A673 (cell line): ENCODE data around the gene CNOT10. TPM values are rescaled to one million over a fixed set of nuclear protein-coding genes. Genes with fewer than 3 reads are reported as not detected.
A peak's percentile ranks its signal among the peaks of the same experiment; 100 is the strongest.

Experiments used
- BruUV-seq: library from RNA; stranded (reverse); fragments of 400-500 nt; replicated peaks from 2 replicates; lab custom pipeline; 2021; lab: Mats Ljungman, UMichigan
- CTCF ChIA-PET: fragments of 300-600 bp; sonication (Branson Sonifier 250); formaldehyde crosslinking; loops from one replicate; lab custom pipeline; 2022; ENCODE audit warnings: antibody characterized with exemption; lab: Charles Lee
- POLR2A ChIA-PET: fragments of 300-600 bp; sonication (Branson Sonifier 250); formaldehyde crosslinking; loops from one replicate; lab custom pipeline; 2022; ENCODE audit warnings: antibody characterized with exemption; ENCODE audit not compliant: low non-redundant PET; lab: Charles Lee
- DNase-seq: peaks from one replicate; pipeline ENCODE4 v3.0.0-alpha.2; 2015; ENCODE audit warnings: low spot score
- H3K27ac ChIP-seq: fragments of 200-600 bp; sonication (generic); 2 replicates; pipeline ENCODE4 v1.5.1; 2016; ENCODE audit warnings: mixed run types, low read depth, mild to moderate bottlenecking, mixed read lengths, antibody characterized with exemption, low read length; ENCODE audit not compliant: poor library complexity, severe bottlenecking
- H3K27me3 ChIP-seq: fragments of 200-600 bp; sonication (generic); replicated peaks from 2 replicates; pipeline ENCODE4 v1.6.1; 2017; ENCODE audit warnings: mixed run types, low read depth, mild to moderate bottlenecking, mixed read lengths, antibody characterized with exemption, low read length; ENCODE audit not compliant: insufficient read depth, poor library complexity
- H3K36me3 ChIP-seq: fragments of 200-600 bp; sonication (generic); 2 replicates; pipeline ENCODE4 v1.6.1; 2016; ENCODE audit warnings: mixed run types, mild to moderate bottlenecking, mixed read lengths, antibody characterized with exemption, low read length; ENCODE audit not compliant: insufficient read depth, poor library complexity, severe bottlenecking
- H3K4me1 ChIP-seq: fragments of 200-600 bp; sonication (generic); 2 replicates; pipeline ENCODE4 v1.6.1; 2017; ENCODE audit warnings: mixed run types, mild to moderate bottlenecking, mixed read lengths, antibody characterized with exemption, low read length; ENCODE audit not compliant: insufficient read depth, poor library complexity, severe bottlenecking
- H3K4me3 ChIP-seq: fragments of 200-600 bp; sonication (generic); 2 replicates; pipeline ENCODE4 v1.5.1; 2016; ENCODE audit warnings: low read depth, mixed run types, mild to moderate bottlenecking, mixed read lengths, low read length; ENCODE audit not compliant: poor library complexity, severe bottlenecking
- H3K9me3 ChIP-seq: fragments of 200-600 bp; sonication (generic); 2 replicates; pipeline ENCODE4 v1.6.1; 2016; ENCODE audit warnings: mixed run types, low read depth, mild to moderate bottlenecking, mixed read lengths, antibody characterized with exemption, low read length; ENCODE audit not compliant: poor library complexity, severe bottlenecking
- CTCF ChIP-seq: fragments of 300-800, 200-600 bp; sonication (generic); conservative IDR thresholded peaks from 2 replicates; pipeline ENCODE4 v1.5.1; 2017; ENCODE audit warnings: low read depth, mild to moderate bottlenecking, antibody characterized with exemption, low read length, moderate library complexity, mixed read lengths
- EZH2 ChIP-seq: fragments of 200-600 bp; sonication (generic); IDR thresholded peaks from 2 replicates; pipeline ENCODE4 v1.6.1; 2017; ENCODE audit warnings: borderline replicate concordance, low read depth, mild to moderate bottlenecking, mixed read lengths, antibody characterized with exemption, low read length; ENCODE audit not compliant: poor library complexity, severe bottlenecking
- intact Hi-C: fragments of 100-400 bp; cut with micrococcal nuclease; formaldehyde crosslinking; loops from one replicate; pipeline ENCODE4 v1.10.0; 2022; ENCODE audit not compliant: unreplicated experiment
- total RNA-seq: library from RNA; stranded (reverse); gene quantifications from 2 replicates; pipeline ENCODE4 v1.2.3, GENCODE V29; 2021

CNOT10 gene
- total RNA-seq, 1 experiment from 2014 or later: 47.8 TPM

- ChIA-PET POLR2A (no interaction called here), CTCF (no interaction called here)
- intact Hi-C loops: no loop called here
- TF ChIP-seq EZH2 (no peak), CTCF (no peak)
- H3K36me3 ChIP-seq: peaks cover 5% of the 10 kb centered on the region
- no TSS peak for BruUV-seq
- peak overlapping the region; percentile 14 for H3K27ac ChIP-seq
- H3K27me3 ChIP-seq: no peaks in the 10 kb centered on the region
- no peaks in the 10 kb centered on the region for H3K9me3 ChIP-seq
- H3K4me1 ChIP-seq: peaks cover 38% of the 10 kb centered on the region
- DNase-seq: no peak
- H3K4me3 ChIP-seq: no peak overlapping the region
Measured at GRCh38 chr3:32708672-32709283, 23.8 kb downstream of the CNOT10 start.

- Histone ChIP-seq H3K27ac (peak overlapping the region; percentile 14), H3K4me1 (peaks cover 41% of the 10 kb centered on the region), H3K27me3 (no peaks in the 10 kb centered on the region), H3K4me3 (no peak overlapping the region), H3K9me3 (no peaks in the 10 kb centered on the region), H3K36me3 (peaks cover 5% of the 10 kb centered on the region)
- no peak for DNase-seq
- no peak for TF ChIP-seq EZH2
- no peak for TF ChIP-seq CTCF
- intact Hi-C loops: no loop called here
- CTCF ChIA-PET: no interaction called here
- POLR2A ChIA-PET: no interaction called here
- no TSS peak for BruUV-seq
Measured at GRCh38 chr3:32709346-32709745, 24.4 kb downstream of the CNOT10 start.

GRCh38 chr3:32712506-32713055 is 27.6 kb downstream of the CNOT10 start:
- POLR2A ChIA-PET: no interaction called here
- H3K36me3 ChIP-seq: peaks cover 22% of the 10 kb centered on the region
- no peak overlapping the region for H3K27ac ChIP-seq
- BruUV-seq: no TSS peak
- TF ChIP-seq EZH2: no peak
- TF ChIP-seq CTCF: no peak
- H3K4me3 ChIP-seq: no peak overlapping the region
- no peaks in the 10 kb centered on the region for H3K27me3 ChIP-seq
- DNase-seq: no peak
- peaks cover 32% of the 10 kb centered on the region for H3K4me1 ChIP-seq
- intact Hi-C loops: no loop called here
- no peaks in the 10 kb centered on the region for H3K9me3 ChIP-seq
- CTCF ChIA-PET: no interaction called here
